Activated T-cell treated with anti-CD3 and anti-CD28 coated beads, Interleukin-2, amount 50 U/mL, for 72 hours (primary cell): Measurements from ENCODE around the gene TSPAN15. TPM values are rescaled to one million over a fixed set of nuclear protein-coding genes. Genes with fewer than 3 reads are reported as not detected.

Source experiments
- ATAC-seq, 2 donors: fragments of 150-1000 bp; cut with Tn5 transposase; replicated peaks in 1 of 2; 2 replicates each; pipeline ENCODE4 v1.10.0; 2021; ENCODE audit warnings: moderate library complexity in 2 of 2, mild to moderate bottlenecking in 1 of 2
- DNase-seq, 2 donors: peaks; one replicate each; pipeline ENCODE4 v3.0.0; 2021 to 2022; ENCODE audit warnings: mixed read lengths in 1 of 2
- H3K27ac Mint-ChIP-seq: one replicate; pipeline ENCODE4 v1.8.0; 2022; ENCODE audit warnings: mild to moderate bottlenecking, moderate library complexity, mixed read lengths
- H3K27me3 Mint-ChIP-seq: one replicate; pipeline ENCODE4 v1.8.0; 2022; ENCODE audit warnings: low read depth, mixed read lengths
- H3K36me3 Mint-ChIP-seq, 2 donors: one replicate each; pipeline ENCODE4 v1.8.0; 2022; ENCODE audit warnings: mixed read lengths in 2 of 2, mild to moderate bottlenecking in 1 of 2; ENCODE audit not compliant: insufficient read depth in 2 of 2
- H3K4me1 Mint-ChIP-seq: one replicate; pipeline ENCODE4 v1.8.0; 2022; ENCODE audit warnings: low read depth, mixed read lengths
- H3K4me3 Mint-ChIP-seq, 2 donors: one replicate each; pipeline ENCODE4 v1.8.0; 2022; ENCODE audit warnings: mild to moderate bottlenecking in 2 of 2, mixed read lengths in 2 of 2, moderate library complexity in 2 of 2
- H3K9me3 Mint-ChIP-seq, 2 donors: one replicate each; pipeline ENCODE4 v1.8.0; 2022; ENCODE audit warnings: mixed read lengths in 2 of 2
- total RNA-seq, 2 donors: library from RNA; stranded (reverse); gene quantifications; one replicate each; pipeline ENCODE4 v1.2.3, GENCODE V29; 2022

Gene TSPAN15
- total RNA-seq, 2 donors from 2014 or later, result 1.5 to 1.8 TPM

DNA sequence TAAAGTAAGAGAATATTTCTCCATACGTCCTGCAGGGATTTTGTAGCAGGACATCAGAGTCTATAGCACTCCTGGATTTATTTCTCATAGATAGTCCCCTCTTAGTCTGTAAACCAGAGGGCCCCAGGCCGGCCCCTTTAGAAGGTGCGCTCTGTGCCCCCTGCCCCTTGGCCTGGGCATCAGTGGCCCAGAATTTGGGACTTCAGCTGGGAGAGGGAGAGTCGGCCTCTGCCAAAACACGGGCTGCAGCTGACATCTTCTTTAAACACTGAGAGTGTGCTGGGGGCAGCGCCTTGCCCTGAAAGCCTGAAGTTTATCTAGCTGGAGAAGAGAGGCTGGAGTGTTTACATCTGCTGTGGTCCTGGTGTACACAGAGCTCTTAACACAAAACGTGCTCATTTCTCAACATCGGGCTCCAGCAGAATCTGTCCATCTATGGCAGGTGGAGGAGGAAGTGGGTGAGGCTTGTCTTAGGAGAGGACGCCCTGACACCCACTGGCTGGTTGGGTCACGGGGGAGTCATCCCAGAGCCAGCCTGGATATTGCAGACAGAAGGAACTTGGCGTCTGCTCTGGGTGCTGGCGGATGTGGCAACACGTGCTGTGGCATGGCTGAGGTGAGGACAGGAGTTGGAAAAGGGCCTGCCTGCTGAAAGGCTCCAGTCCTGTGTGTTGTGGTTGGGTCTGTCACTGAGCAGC lies 29.5 kb upstream of the TSPAN15 start:
- Mint-ChIP-seq H3K27me3 (no peaks in the 10 kb centered on the region), H3K27ac (no peak overlapping the region), H3K4me1 (peaks cover 33% of the 10 kb centered on the region), H3K4me3 (no peak overlapping the region), H3K9me3 (peaks cover 3 to 4% of the 10 kb centered on the region in 2 donors), H3K36me3 (no peaks in the 10 kb centered on the region)
- DNase-seq (no peak), ATAC-seq (no peak)

- H3K4me3 Mint-ChIP-seq, result no peak overlapping the region
- H3K4me1 Mint-ChIP-seq, result peaks cover 38% of the 10 kb centered on the region
- H3K27ac Mint-ChIP-seq, result no peak overlapping the region
- H3K36me3 Mint-ChIP-seq, result no peaks in the 10 kb centered on the region
- DNase-seq (no peak), ATAC-seq (no peak)
- H3K9me3 Mint-ChIP-seq, result peaks cover 3 to 4% of the 10 kb centered on the region in 2 donors
- no peaks in the 10 kb centered on the region for H3K27me3 Mint-ChIP-seq
Measured at GRCh38 chr10:69422676-69423075, 28.6 kb upstream of the TSPAN15 start.

DNA sequence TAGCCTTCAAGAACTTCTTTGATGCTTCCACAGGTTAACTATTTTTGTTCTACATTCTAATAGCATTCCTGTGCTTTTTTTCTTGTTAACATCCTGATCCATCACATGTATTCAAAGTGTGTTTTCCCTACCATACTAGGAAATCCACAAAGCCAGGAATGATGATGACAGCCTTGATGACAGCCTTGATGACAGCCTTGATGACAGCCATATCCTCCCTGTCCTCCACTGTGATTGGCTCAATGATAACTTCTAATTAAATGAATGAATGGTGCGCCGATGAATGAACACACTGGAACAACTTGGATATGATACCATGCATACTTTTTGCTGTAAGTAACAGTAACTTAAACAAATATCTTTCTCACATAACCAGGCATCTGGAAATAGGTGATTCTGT lies 26.2 kb upstream of the TSPAN15 start:
- DNase-seq, result no peak
- Mint-ChIP-seq H3K4me1 (peaks cover 45% of the 10 kb centered on the region), H3K4me3 (no peak overlapping the region), H3K36me3 (no peaks in the 10 kb centered on the region), H3K27me3 (no peaks in the 10 kb centered on the region), H3K27ac (no peak overlapping the region), H3K9me3 (peaks cover 3 to 4% of the 10 kb centered on the region in 2 donors)
- no peak for ATAC-seq

- Mint-ChIP-seq H3K4me1 (peaks cover 45% of the 10 kb centered on the region), H3K9me3 (peaks cover 3 to 4% of the 10 kb centered on the region in 2 donors), H3K4me3 (no peak overlapping the region), H3K27me3 (no peaks in the 10 kb centered on the region), H3K36me3 (no peaks in the 10 kb centered on the region), H3K27ac (no peak overlapping the region)
- no peak for DNase-seq
- peak in 1 of 2 donors; percentile 36 for ATAC-seq
Measured at GRCh38 chr10:69425511-69426298, 25.6 kb upstream of the TSPAN15 start.

- ATAC-seq, result no peak
- no peak for DNase-seq
- H3K27me3 Mint-ChIP-seq, result no peaks in the 10 kb centered on the region
- H3K36me3 Mint-ChIP-seq, result no peaks in the 10 kb centered on the region
- no peak overlapping the region for H3K27ac Mint-ChIP-seq
- H3K4me3 Mint-ChIP-seq, result no peak overlapping the region
- peaks cover 45% of the 10 kb centered on the region for H3K4me1 Mint-ChIP-seq
- H3K9me3 Mint-ChIP-seq, result peaks cover 3 to 4% of the 10 kb centered on the region in 2 donors
Measured at GRCh38 chr10:69426376-69426727, 24.9 kb upstream of the TSPAN15 start.

GRCh38 chr10:69428165-69428564 lies 23.1 kb upstream of the TSPAN15 start:
- H3K9me3 Mint-ChIP-seq, result peaks cover 3 to 4% of the 10 kb centered on the region in 2 donors
- H3K4me1 Mint-ChIP-seq, result peaks cover 38% of the 10 kb centered on the region
- ATAC-seq (no peak), DNase-seq (no peak)
- H3K36me3 Mint-ChIP-seq, result no peaks in the 10 kb centered on the region
- H3K4me3 Mint-ChIP-seq, result no peak overlapping the region
- H3K27ac Mint-ChIP-seq, result no peak overlapping the region
- H3K27me3 Mint-ChIP-seq, result no peaks in the 10 kb centered on the region

DNA sequence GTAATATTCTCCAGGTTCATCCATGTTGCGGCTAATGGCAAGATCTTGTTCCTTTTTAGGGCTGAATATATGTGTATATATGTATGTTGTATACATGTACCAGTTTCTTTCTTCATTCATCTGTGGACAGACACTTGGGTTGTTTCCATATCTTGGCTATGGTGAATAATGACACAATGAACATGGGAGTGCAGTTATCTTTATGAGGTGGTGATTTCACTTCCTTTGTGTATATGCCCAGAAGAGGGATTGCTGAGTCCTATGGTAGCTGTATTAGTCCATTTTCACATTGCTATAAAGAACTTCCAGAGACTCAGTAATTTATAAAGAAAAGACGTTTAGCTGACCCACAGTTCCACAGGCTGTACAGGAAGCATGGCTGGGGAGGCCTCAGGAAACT lies 17.1 kb upstream of the TSPAN15 start:
- Mint-ChIP-seq H3K36me3 (no peaks in the 10 kb centered on the region), H3K4me3 (no peak overlapping the region), H3K27ac (no peak overlapping the region), H3K9me3 (no peaks in the 10 kb centered on the region), H3K4me1 (no peaks in the 10 kb centered on the region), H3K27me3 (no peaks in the 10 kb centered on the region)
- ATAC-seq (no peak), DNase-seq (no peak)

DNA sequence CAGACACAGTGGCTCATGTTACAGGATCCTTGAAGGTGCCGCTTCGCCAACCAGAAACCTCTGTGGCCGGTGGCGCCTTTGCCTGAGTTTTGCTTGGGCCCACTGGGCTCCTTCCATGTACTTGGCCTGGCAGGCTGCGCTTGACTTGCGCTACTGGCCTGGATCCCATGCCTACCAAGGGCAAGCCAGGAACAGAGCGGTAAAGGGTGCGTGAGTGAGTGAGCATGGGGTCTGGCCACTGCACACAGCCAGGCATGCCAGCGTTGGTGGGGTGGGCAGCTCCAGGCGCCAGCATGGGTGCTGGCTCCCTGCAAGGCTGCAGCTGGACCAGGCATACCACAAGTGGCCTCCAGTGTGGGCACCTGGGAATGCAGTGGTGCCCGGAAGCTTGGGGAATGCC lies 16.3 kb upstream of the TSPAN15 start:
- no peaks in the 10 kb centered on the region for H3K36me3 Mint-ChIP-seq
- no peaks in the 10 kb centered on the region for H3K4me1 Mint-ChIP-seq
- no peak overlapping the region for H3K27ac Mint-ChIP-seq
- ATAC-seq (no peak), DNase-seq (no peak)
- no peaks in the 10 kb centered on the region for H3K27me3 Mint-ChIP-seq
- H3K4me3 Mint-ChIP-seq, result no peak overlapping the region
- no peaks in the 10 kb centered on the region for H3K9me3 Mint-ChIP-seq

DNA sequence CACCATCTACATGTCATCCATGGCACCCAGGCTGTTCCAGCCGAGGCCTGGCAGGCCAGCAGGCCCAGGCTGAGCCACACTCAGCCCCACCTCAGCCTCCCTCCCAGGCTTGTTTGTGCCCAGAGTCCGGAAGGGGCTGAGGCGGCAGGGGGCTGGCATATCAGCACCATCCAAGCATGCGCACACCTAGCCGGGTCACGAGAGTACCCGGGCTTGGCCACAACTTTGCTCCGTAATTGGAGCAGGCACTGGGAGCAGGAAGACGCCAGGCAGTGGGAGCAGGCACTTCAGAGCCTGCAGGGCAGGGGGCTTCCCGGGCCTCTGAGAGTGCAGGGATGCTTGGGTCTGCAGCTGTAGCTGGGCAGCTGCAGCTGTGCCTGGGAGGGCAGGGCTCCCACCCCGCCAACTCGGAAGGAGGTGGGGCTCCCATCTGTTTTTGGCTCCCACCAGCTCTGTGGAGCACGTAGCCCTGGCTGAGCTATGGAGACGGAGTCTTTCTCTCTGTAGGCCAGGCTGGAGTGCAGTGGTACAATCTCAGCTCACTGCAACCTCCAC lies 15.2 kb upstream of the TSPAN15 start:
- ATAC-seq (no peak), DNase-seq (no peak)
- no peaks in the 10 kb centered on the region for H3K9me3 Mint-ChIP-seq

DNA sequence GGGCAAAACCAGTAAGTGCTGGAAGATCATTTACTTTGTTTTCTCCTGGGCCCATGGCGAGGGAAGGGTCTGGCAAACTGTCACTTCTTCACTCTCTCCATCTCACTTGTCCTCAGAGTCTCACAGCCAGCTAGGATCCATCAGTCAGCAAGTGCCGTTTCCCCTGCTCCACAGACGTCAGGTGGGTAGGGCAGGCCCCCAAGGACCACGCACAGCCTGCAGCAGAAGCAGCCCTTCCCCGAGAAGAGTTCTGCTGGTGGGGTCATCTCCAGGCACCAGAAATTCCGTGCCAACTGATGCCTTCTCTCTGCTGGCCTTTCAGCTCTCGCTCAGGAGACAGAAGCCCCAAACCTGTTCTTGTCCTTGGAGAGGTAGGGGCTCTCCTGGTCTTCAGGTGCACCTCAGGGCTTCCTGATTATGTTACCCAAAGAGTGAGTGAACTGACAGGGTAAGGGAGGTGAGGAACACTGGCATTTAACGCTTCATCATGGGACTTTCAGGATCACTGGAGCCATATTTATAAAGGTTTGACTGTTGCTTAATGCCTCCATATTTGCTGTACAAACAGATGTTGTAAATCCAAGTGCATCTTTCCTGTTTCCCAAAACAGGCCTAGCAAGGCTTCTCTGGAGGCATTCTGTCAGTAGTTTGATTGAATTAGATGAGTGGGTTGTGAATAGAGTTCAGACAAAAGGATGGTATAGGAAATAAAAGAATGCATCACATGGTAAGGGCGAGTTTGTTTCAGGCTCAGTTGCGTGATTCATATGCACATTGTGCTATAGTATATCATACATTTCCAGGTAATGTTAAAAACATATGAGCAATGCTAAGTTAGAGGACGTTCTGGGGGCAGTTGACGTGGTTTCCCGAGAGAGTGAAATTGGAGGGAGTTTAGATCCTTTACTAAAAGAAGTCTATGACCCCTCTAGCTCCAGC lies 13.7 kb upstream of the TSPAN15 start:
- no peak overlapping the region for H3K27ac Mint-ChIP-seq
- H3K4me3 Mint-ChIP-seq, result no peak overlapping the region

More for the DNA sequence above, 15.2 kb upstream of the TSPAN15 start:
- H3K36me3 Mint-ChIP-seq, result no peaks in the 10 kb centered on the region
- H3K4me1 Mint-ChIP-seq, result no peaks in the 10 kb centered on the region
- no peak overlapping the region for H3K27ac Mint-ChIP-seq
- H3K4me3 Mint-ChIP-seq, result no peak overlapping the region
- no peaks in the 10 kb centered on the region for H3K27me3 Mint-ChIP-seq

DNA sequence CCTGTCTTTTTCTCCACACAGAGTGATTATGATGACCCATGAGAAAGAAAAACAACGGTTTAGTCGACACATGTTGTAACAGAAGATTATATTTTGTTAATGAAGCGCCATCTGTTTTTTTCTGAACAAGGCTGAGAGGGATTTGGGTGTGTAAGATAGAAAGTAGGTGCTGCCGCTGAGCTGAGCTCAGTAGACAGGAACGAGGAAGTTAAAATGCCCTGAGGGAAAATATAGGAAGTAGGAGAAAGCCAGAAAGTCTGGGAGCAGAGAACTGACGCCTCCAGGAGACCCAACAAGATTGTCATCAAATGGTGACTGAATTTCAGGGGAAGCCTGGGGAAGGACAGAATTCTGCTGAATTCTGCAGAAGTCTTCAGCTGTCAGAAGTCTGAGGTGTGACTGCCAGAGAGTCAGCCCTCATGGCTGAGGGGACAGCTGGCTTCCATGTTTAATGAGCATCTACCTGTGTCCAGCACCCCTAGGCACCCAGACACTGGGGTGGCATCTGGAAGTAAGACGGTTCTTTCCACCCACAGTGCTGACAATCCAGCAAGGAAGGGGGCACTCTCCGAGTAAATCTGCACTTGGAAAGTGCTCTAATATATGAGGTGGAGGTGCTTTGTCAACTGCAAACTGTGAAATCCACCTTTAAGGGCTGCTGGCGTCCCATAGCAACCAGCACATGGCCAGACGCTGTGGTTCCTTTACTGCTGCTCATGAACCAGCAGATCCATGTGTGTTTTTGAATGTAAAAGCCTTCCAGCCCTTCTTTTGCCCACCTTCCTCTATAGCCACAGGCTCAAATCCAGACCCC lies 12.5 kb upstream of the TSPAN15 start:
- Mint-ChIP-seq H3K36me3 (no peaks in the 10 kb centered on the region), H3K4me3 (no peak overlapping the region), H3K27me3 (no peaks in the 10 kb centered on the region), H3K4me1 (no peaks in the 10 kb centered on the region), H3K27ac (no peak overlapping the region), H3K9me3 (no peaks in the 10 kb centered on the region)
- ATAC-seq (no peak), DNase-seq (no peak)

More for the DNA sequence above, 13.7 kb upstream of the TSPAN15 start:
- no peak for ATAC-seq
- Mint-ChIP-seq H3K9me3 (no peaks in the 10 kb centered on the region), H3K27me3 (no peaks in the 10 kb centered on the region), H3K36me3 (no peaks in the 10 kb centered on the region), H3K4me1 (no peaks in the 10 kb centered on the region)
- no peak for DNase-seq

GRCh38 chr10:69439350-69439739 lies 11.9 kb upstream of the TSPAN15 start:
- Mint-ChIP-seq H3K4me3 (no peak overlapping the region), H3K4me1 (no peaks in the 10 kb centered on the region), H3K27me3 (no peaks in the 10 kb centered on the region), H3K27ac (no peak overlapping the region), H3K36me3 (no peaks in the 10 kb centered on the region), H3K9me3 (no peaks in the 10 kb centered on the region)
- DNase-seq (no peak), ATAC-seq (no peak)
